IMR-90 (cell line): Measurements from ENCODE around the gene ANP32D. TPM values are rescaled to one million over a fixed set of nuclear protein-coding genes. Genes with fewer than 3 reads are reported as not detected.

Experiments
- ATAC-seq: fragments of 200-7000 bp; cut with Tn5 transposase; 2 replicates; pipeline ENCODE4 v1.9.1; 2020; ENCODE audit warnings: low read depth, mild to moderate bottlenecking, moderate library complexity
- BruUV-seq: library from RNA; stranded (reverse); fragments of 400-500 nt; replicated peaks from 2 replicates; lab custom pipeline; 2021; lab: Mats Ljungman, UMichigan
- CTCF ChIA-PET: fragments of 300-600 bp; formaldehyde crosslinking; extraction: SDS; loops from one replicate; lab custom pipeline; 2021; ENCODE audit warnings: antibody characterized with exemption; lab: Yijun Ruan, JAX
- POLR2A ChIA-PET: fragments of 300-600 bp; sonication (Branson Sonifier 250); formaldehyde crosslinking; loops from one replicate; lab custom pipeline; 2022; ENCODE audit warnings: antibody characterized with exemption; ENCODE audit not compliant: unreplicated experiment; lab: Charles Lee
- DNase-seq: peaks from one replicate; pipeline ENCODE4 v3.0.0; 2013
- H2AFZ ChIP-seq: replicated peaks from 2 replicates; pipeline ENCODE3; 2013; ENCODE audit warnings: low read length, mild to moderate bottlenecking; ENCODE audit not compliant: poor library complexity
- H2AK5ac ChIP-seq: 2 replicates; pipeline ENCODE4 v1.6.1; 2013; ENCODE audit warnings: low read depth, low read length, inconsistent platforms
- H2AK9ac ChIP-seq: replicated peaks from 2 replicates; pipeline ENCODE3; 2013; ENCODE audit warnings: mild to moderate bottlenecking, low read depth, low read length, moderate library complexity; ENCODE audit not compliant: poor library complexity
- H2BK120ac ChIP-seq: 2 replicates; pipeline ENCODE4 v1.6.1; 2013; ENCODE audit warnings: low read depth, low read length, inconsistent platforms
- H2BK15ac ChIP-seq: 3 replicates; pipeline ENCODE4 v1.6.1; 2013; ENCODE audit warnings: low read depth, low read length, inconsistent platforms
- H2BK20ac ChIP-seq: 2 replicates; pipeline ENCODE4 v1.6.1; 2013; ENCODE audit warnings: low read depth, mild to moderate bottlenecking, inconsistent platforms, low read length, moderate library complexity
- H2BK5ac ChIP-seq: 2 replicates; pipeline ENCODE4 v1.6.1; 2013; ENCODE audit warnings: mild to moderate bottlenecking, low read depth, low read length, inconsistent platforms; ENCODE audit not compliant: poor library complexity, severe bottlenecking
- H3K14ac ChIP-seq: replicated peaks from 2 replicates; pipeline ENCODE4 v1.6.1; 2013; ENCODE audit warnings: low read depth, low read length, inconsistent platforms
- H3K18ac ChIP-seq: 2 replicates; pipeline ENCODE4 v1.6.1; 2013; ENCODE audit warnings: low read depth, low read length, control low read depth
- H3K23ac ChIP-seq: 2 replicates; pipeline ENCODE4 v1.6.1; 2013; ENCODE audit warnings: low read depth, low read length, inconsistent platforms
- H3K27ac ChIP-seq: 2 replicates; pipeline ENCODE4 v1.5.1; 2013; ENCODE audit warnings: mild to moderate bottlenecking, control low read depth, low read length; ENCODE audit not compliant: insufficient read depth
- H3K27me3 ChIP-seq: 2 replicates; pipeline ENCODE4 v1.6.1; 2013; ENCODE audit warnings: low read length; ENCODE audit not compliant: control insufficient read depth, insufficient read depth
- H3K36me3 ChIP-seq: 2 replicates; pipeline ENCODE4 v1.6.1; 2013; ENCODE audit warnings: low read length, mixed read lengths; ENCODE audit not compliant: control insufficient read depth, insufficient read depth
- H3K4ac ChIP-seq: 2 replicates; pipeline ENCODE4 v1.6.1; 2013; ENCODE audit warnings: low read depth, low read length, inconsistent platforms
- H3K4me1 ChIP-seq: 2 replicates; pipeline ENCODE4 v1.6.1; 2013; ENCODE audit warnings: low read length, mixed read lengths; ENCODE audit not compliant: control insufficient read depth, insufficient read depth
- H3K4me2 ChIP-seq: 2 replicates; pipeline ENCODE4 v1.6.1; 2013; ENCODE audit warnings: low read depth, mild to moderate bottlenecking, control low read depth, low read length, moderate library complexity
- H3K4me3 ChIP-seq: 2 replicates; pipeline ENCODE4 v1.5.1; 2013; ENCODE audit warnings: low read depth, mild to moderate bottlenecking, control low read depth, low read length, moderate library complexity; ENCODE audit not compliant: insufficient read depth
- H3K56ac ChIP-seq: 2 replicates; pipeline ENCODE4 v1.6.1; 2013; ENCODE audit warnings: low read length, inconsistent platforms; ENCODE audit not compliant: insufficient read depth; ENCODE audit errors: extremely low read depth
- H3K79me1 ChIP-seq, 2 experiments: 2 replicates each; pipeline ENCODE4 v1.6.1; 2013; ENCODE audit warnings: low read length in 2 of 2, inconsistent platforms in 1 of 2, low read depth in 1 of 2
- H3K9ac ChIP-seq: 2 replicates; pipeline ENCODE4 v1.6.1; 2013; ENCODE audit warnings: low read depth, low read length, control low read depth
- H3K9me1 ChIP-seq: 2 replicates; pipeline ENCODE4 v1.6.1; 2013; ENCODE audit warnings: low read length, inconsistent platforms; ENCODE audit not compliant: insufficient read depth
- H3K9me3 ChIP-seq: 2 replicates; pipeline ENCODE4 v1.6.1; 2013; ENCODE audit warnings: low read length; ENCODE audit not compliant: control insufficient read depth, insufficient read depth
- H4K20me1 ChIP-seq: 2 replicates; pipeline ENCODE4 v1.6.1; 2013; ENCODE audit warnings: low read length, inconsistent platforms; ENCODE audit not compliant: insufficient read depth
- H4K5ac ChIP-seq: 2 replicates; pipeline ENCODE4 v1.6.1; 2013; ENCODE audit warnings: mild to moderate bottlenecking, low read depth, low read length, control low read depth
- H4K8ac ChIP-seq, 2 experiments: 2 replicates each; pipeline ENCODE4 v1.6.1; 2013; ENCODE audit warnings: low read depth in 2 of 2, low read length in 2 of 2, control low read depth in 1 of 2, inconsistent platforms in 1 of 2
- H4K91ac ChIP-seq: 2 replicates; pipeline ENCODE4 v1.6.1; 2013; ENCODE audit warnings: low read depth, low read length, inconsistent platforms; ENCODE audit not compliant: insufficient read depth
- BHLHE40 ChIP-seq: fragments of 150-350 bp; IDR thresholded peaks from 2 replicates; pipeline ENCODE4 v1.6.1; 2016; ENCODE audit warnings: mild to moderate bottlenecking, low read depth, low read length
- CEBPB ChIP-seq: IDR thresholded peaks from 2 replicates; pipeline ENCODE4 v1.6.1; 2012; ENCODE audit warnings: low read depth, low read length, improper control_type of control experiment
- FOS ChIP-seq: fragments of 150-350 bp; IDR thresholded peaks from 2 replicates; pipeline ENCODE4 v1.6.1; 2016; ENCODE audit warnings: low read depth, low read length
- MAZ ChIP-seq: IDR thresholded peaks from 2 replicates; pipeline ENCODE4 v1.6.1; 2012; ENCODE audit warnings: low read depth, mild to moderate bottlenecking, low read length, improper control_type of control experiment, moderate library complexity, borderline replicate concordance
- POLR2A ChIP-seq: IDR thresholded peaks from 2 replicates; pipeline ENCODE4 v1.6.1; 2012; ENCODE audit warnings: mild to moderate bottlenecking, low read depth, low read length
- RAD21 ChIP-seq: IDR thresholded peaks from 2 replicates; pipeline ENCODE4 v1.6.1; 2012; ENCODE audit warnings: low read length, improper control_type of control experiment
- RCOR1 ChIP-seq: IDR thresholded peaks from 2 replicates; pipeline ENCODE4 v1.6.1; 2012; ENCODE audit warnings: mild to moderate bottlenecking, low read length, improper control_type of control experiment; ENCODE audit not compliant: insufficient replicate concordance
- SMC3 ChIP-seq: fragments of 150-350 bp; IDR thresholded peaks from 2 replicates; pipeline ENCODE4 v1.6.1; 2016; ENCODE audit warnings: low read depth, mild to moderate bottlenecking, antibody characterized with exemption, low read length, moderate library complexity
- USF2 ChIP-seq: fragments of 150-350 bp; IDR thresholded peaks from 2 replicates; pipeline ENCODE4 v1.6.1; 2017; ENCODE audit warnings: mild to moderate bottlenecking, antibody characterized with exemption, low read length, low read depth
- WGBS, 2 experiments: methylation state at CpG; one replicate each; pipeline versions ENCODE4 v1.1.5 to v1.1.7; 2013; ENCODE audit warnings: missing lambda C conversion rate in 2 of 2; ENCODE audit not compliant: insufficient read length in 1 of 2; ENCODE audit errors: extremely low coverage in 2 of 2; 5-methylcytosine and 5-hydroxymethylcytosine counted together
- dilution Hi-C: fragments of 300-500 bp; cut with HindIII; formaldehyde crosslinking; loops from one replicate; pipeline ENCODE4 v1.14.3; 2018; ENCODE audit warnings: low sequenced_read_pairs; ENCODE audit not compliant: unreplicated experiment
- in situ Hi-C: fragments of 300-500 bp; cut with MboI; formaldehyde crosslinking; loops from 3 replicates; pipeline ENCODE4 v1.14.3; 2019; ENCODE audit warnings: low sequenced_read_pairs, inconsistent platforms, mixed read lengths
- intact Hi-C: fragments of 100-400 bp; cut with micrococcal nuclease; formaldehyde crosslinking; loops from 2 replicates; pipeline ENCODE4 v1.10.0; 2022
- polyA plus RNA-seq, 3 experiments: library from polyadenylated mRNA; depleted of rRNA; stranded (reverse); fragments of >200 nt; gene quantifications; 2 replicates each; pipeline ENCODE4 v1.2.3, GENCODE V29; 2012; ENCODE audit warnings: low replicate concordance in 1 of 3
- total RNA-seq: library from RNA; depleted of rRNA; stranded (reverse); fragments of >200 nt; gene quantifications from 2 replicates; pipeline ENCODE4 v1.2.3, GENCODE V29; 2012

ANP32D gene
- total and polyA plus RNA-seq, 2 of the 4 experiments (the other 2 are of a cell fraction): not detected

- Histone ChIP-seq H3K9me3 (no peaks in the 10 kb centered on the region), H3K27me3 (no peaks in the 10 kb centered on the region), H3K18ac (no peak overlapping the region), H2BK20ac (no peak overlapping the region), H3K27ac (no peak overlapping the region), H3K4ac (no peak overlapping the region), H3K4me2 (no peak overlapping the region), H3K4me1 (no peaks in the 10 kb centered on the region), H3K36me3 (no peaks in the 10 kb centered on the region), H2BK15ac (no peak overlapping the region), H2AK9ac (no peak overlapping the region), H3K9me1 (no peaks in the 10 kb centered on the region), H2BK5ac (no peak overlapping the region), H3K23ac (no peak overlapping the region), H4K8ac (no peak overlapping the region), H4K5ac (no peak overlapping the region), H2BK120ac (no peak overlapping the region), H3K79me1 (no peaks in the 10 kb centered on the region), H3K9ac (no peak overlapping the region), H4K91ac (no peak overlapping the region), H3K14ac (no peak overlapping the region), H3K4me3 (no peak overlapping the region), H4K20me1 (no peaks in the 10 kb centered on the region), H3K56ac (no peak overlapping the region), H2AK5ac (no peak overlapping the region), H2AFZ (no peak overlapping the region)
- no TSS peak for BruUV-seq
- TF ChIP-seq SMC3 (no peak), POLR2A (no peak), RAD21 (no peak), FOS (no peak), USF2 (no peak), MAZ (no peak), CEBPB (no peak), RCOR1 (no peak), BHLHE40 (no peak)
- ATAC-seq (no peak), DNase-seq (no peak)
- CTCF ChIA-PET: interaction anchor here (0.6 kb wide), 1 partner anchor 34 kb away, joined by 4 read pairs; no protein-coding TSS in a partner anchor
- dilution Hi-C loops: no loop called here
- intact Hi-C loops: no loop called here
- POLR2A ChIA-PET: no interaction called here
- in situ Hi-C loops: no loop called here
- no CpG with 5 or more reads among the region's 3 CpGs for WGBS, 2 experiments
These were observed 49.2 kb upstream of the ANP32D start for GRCh38 chr12:48423171-48423570.
